GM18499 (cell line): ENCODE measurements around the gene KRT39.

Source experiments
- ATAC-seq: cut with Tn5 transposase; IDR thresholded peaks from one replicate; pipeline ENCODE4 v1.9.1; 2021; ENCODE audit warnings: moderate number of reproducible peaks; ENCODE audit not compliant: insufficient read depth, unreplicated experiment

KRT39 gene

DNA sequence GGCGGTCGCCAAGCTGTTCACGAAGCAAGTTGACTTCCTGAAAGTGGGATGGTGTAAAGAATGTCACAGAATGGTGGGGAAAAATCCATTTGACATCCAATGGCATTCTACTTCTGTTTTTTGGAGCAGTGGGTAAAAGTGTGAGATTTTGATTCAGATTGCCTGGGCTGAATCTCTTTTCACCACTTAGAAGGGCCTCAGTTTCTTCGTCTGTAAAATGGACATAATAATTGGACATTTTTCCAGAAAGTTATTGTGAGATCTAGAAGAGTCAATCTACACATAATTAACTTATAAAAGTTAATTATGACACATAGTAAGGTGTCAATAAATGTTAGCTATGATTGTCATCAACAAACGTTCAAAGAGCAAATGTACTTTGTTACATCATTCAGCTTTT, 14.4 kb upstream of the KRT39 start:
- no peak for ATAC-seq

DNA sequence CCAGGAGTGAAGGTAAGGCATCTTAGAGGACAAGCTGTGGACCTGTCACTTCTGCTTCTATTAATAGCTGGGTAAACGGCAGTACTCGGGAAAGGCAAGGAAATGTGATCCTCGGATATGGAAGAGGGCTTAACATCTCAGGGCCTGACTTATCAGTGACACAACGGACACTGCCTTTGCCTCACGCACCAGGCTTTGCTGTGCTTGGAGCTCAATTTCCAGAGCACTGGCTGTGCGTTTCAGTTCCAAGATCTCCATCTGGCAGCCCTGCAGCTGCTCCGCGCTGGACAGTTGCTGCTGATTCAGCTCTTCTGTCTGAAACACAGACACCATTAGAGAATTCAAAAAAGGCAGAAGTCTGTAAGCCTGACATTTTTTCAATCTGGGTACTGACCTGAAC, 13.8 kb upstream of the KRT39 start:
- no peak for ATAC-seq

DNA sequence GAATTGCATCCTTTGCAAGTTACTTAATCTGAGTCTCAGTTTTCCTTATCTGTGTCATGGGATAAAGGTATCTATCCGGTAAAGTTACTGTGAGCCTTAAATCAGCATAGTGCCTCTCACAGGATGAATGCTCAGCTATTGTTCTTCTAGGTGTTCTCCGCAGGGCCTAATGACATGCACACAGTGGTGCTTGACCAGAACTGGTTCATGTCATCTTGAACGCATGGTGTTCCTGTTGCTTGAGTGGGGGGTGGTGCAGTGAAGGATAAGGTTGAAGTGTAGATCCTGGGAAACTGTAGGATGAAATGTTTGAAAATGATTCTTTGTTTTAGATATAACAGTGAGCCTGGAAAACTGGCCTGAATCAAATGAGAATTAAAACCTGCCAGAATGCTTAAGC, 13.4 kb upstream of the KRT39 start:
- no peak for ATAC-seq

DNA sequence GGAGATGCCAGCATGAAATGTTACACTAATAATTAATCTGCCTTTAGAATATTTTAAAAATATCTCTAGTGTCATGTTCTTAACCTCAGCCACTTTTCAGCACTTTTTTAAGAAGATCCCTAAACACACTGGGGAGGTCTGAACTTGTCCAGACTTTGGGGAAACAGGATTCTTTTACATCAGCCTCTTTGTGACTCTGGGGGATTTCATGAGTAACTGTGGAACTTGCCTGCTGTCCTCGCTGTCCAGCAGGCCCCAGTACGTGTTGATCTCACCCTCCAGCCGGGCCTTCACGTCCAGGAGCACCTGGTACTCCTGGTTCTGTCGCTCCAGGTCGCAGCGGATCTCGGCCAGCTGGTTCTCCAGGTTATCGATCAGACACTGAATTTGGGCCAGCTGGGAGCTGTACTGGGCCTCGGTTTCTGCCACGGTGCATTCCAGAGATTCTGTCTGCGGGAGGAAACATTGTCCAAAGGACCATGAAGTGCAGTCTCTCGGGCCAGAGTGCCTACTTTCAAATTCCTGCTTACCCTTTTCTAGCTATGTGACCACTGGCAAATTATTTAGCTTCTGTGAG, 11.9 kb upstream of the KRT39 start:
- ATAC-seq: no peak

DNA sequence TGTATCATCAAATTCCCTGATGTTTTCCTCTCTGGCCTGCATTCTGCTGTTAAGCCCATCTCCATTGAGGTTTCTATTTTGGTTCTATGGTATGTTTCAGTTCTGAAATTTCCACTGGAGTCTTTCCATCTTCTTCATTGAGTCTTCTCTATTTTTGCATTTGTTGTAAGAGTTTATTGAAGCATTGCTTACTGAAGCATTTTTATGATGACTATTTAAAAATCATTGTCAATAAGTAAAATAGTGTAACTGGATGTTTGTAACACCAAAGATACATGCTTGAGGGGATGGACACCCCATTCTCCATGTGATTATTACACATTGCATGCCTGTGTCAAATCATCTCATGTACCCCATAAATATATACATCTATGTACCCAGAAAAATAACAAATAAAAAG, 8.8 kb upstream of the KRT39 start:
- ATAC-seq: no peak

DNA sequence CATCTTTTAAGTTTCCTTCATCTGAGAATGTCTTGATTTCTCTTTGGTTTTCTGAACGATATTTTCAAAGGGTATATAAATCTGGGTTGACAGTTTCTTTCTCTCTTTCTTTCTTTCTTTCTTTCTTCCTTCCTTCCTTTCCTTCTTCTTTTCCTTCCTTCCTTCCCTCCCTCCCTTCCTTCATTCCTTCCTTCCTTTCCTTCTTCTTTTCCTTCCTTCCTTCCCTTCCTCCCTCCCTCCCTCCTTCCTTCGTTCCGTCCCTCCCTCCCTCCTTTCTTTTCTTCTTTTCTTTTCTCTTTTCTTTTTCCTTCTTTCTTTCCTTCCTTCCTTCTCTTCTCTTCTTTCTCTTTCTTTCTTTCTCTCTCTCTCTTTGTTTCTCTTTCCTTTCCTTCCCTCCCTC, 7.6 kb upstream of the KRT39 start:
- no peak for ATAC-seq

DNA sequence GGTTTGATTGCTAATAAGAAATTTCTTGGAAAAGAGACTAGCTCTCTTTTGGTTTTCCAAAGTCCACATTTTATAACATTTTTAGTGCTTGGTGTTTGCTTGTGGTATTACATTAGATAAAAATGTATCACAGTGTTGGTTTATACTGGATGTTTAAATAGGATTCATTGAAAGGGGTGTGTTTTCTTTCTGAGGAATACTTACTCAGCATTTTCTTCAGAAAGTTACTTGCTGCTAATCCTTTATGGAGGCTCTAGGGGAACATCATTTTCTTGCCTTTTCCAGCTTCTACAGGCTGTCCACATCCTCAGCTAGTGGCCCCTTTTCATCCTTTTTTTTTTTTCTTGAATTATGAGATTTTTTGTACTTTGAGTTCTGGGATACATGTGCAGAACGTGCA, 834 bp upstream of the KRT39 start:
- no peak for ATAC-seq

DNA sequence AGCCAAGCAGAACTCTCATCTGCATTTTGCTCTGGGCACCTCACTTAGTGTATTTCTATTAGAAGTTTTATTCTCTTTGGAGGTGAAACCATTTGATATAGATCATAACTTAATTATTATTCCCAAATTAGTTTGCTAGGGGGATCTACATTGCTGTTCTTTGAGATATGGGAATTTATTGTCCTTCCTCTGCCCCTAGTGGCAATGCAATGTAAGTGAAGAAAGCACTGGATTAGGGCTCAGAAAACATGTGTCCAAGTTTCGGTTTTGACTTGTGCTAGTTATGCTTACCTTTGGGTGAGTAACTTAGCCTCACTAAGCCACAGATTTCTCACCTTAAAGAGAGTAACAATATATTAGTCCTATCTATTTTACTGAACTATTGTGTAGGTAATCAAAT, 2.9 kb downstream of the KRT39 start:
- no peak for ATAC-seq

DNA sequence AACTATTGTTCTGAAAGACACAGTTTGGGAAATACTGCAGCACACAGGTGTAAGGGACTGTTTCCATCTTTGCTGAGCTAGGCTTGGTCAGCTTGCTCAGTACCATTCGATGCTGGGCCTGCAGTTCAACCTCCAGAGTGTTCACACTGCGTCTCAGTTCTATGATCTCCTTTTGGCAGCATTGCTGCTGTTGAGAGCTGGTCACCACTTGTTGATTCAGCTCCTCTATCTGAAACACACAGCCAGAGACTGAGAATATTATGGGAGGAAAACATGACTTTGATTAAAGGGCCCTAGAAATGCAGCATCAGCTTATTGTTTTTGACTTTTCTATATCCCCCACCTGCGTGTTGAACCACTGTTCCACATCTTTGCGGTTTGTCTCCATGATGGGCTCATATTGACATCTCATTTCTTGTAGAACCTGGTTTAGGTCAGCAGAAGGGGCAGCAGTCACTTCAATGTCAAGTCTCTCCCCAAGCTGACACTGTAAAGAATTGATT, 4.6 kb downstream of the KRT39 start:
- ATAC-seq: no peak

DNA sequence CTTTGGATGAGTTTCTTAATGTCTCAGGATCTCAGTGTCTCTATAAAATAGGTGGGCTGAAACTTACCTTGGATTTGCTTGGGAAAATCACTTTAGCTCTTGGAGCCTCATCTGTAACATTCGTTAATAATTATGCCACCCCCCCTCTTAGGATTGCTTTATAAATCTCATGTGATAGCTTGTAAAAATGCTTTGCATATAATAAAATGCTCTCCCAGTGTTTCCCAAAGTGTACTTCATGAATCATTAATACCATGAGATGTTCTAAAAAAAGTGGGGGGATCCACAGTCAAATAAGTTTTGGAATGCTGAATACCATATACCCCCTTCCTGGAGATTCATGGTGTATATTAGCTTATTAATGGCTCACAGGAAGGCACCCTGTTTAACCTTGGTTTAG, 5.2 kb downstream of the KRT39 start:
- ATAC-seq: no peak

DNA sequence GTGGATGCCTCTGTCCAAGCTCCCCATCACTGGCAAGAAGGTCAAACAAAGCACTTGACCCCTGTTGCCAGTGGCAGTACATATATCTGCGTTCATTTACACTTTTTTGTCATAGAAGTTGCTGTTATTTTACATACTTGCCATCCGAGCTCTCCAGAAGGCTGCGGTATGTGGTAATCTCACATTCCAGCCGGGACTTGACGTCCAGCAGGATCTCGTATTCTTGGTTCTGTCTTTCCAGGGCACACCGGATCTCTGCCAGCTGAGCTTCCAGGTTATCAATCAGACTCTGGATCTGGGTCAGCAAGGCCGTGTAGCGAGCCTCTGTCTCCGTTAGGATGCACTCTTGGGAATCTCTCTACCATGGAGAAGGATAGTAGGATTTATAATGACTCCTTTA, 6.6 kb downstream of the KRT39 start:
- no peak for ATAC-seq

DNA sequence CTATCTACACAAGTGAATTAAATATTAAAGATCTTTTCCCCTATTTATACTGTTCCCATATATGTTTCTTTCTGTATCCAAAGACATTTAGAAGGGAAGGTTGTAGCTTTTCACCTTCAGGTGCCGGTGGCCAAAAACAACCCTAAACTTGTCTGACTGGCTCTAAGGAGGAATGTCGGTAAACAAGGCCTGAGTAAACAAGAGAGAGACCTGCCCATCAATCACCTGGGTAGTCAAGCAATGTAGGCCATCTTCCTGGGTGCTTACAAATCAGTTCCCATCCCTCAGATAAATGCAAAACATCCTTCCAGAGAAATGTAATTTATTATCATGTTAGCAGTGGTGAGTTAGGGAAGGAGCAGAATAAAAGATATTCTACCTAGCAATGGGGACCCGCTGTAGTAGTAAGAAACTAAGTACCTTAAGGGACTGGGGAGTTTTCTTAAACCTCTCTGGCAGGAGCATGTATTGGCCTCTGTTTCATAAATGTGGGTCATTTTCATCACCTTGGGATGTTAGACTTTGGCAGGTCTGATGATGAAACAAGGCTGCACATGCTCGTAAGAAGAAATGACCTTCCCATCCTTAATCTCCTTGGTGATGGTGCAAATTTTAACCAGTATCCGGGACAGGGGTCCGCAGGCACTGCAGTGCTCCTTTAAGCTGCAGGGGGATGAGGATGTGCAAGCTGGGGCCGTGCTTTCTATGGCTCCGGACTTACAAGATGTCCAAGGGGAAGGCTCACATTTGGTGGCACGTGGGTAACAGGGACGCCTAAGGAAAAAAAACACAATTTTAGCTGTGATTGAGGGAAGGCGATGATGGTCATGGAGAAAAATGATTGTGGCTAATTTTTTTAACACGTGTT, 8.4 kb downstream of the KRT39 start:
- ATAC-seq: no peak

DNA sequence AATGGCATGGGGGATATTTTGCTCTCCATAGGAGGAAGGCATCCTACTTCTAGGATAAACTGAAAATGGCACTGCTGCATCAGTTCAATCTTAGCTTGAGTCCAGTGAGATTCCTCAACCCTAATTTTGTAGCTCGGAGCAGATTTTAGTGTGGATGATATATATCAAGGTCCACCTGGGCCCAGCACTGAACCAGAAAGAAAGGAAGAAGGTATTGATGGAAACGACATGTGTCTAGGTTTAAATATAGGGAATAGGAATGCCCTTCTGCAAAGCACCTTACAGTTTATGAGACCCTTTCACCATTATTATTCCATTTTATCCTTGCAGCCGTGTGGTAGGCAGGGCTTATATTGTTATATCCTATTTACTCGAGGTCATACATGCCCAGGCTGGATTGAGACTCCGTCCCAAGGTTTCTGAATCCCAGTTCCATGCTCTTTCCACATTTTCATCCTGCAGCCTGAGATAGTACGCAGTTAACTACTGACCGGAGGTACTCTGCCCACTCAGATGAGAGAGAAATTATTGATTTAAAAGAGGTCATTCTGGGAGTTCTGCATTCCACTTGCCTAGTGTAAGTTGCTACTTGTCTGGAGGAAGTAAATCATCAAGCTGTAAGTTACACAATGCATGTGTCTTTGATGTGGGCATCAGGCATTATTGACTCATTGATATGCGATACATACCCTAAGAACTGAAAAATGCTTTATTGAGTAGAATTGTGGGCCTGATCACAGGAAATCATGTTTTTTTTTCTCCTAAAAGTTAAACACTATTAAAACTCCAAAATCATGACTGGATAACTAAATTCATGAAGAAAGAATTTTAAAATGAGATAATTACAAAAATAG, 10.1 kb downstream of the KRT39 start:
- no peak for ATAC-seq

DNA sequence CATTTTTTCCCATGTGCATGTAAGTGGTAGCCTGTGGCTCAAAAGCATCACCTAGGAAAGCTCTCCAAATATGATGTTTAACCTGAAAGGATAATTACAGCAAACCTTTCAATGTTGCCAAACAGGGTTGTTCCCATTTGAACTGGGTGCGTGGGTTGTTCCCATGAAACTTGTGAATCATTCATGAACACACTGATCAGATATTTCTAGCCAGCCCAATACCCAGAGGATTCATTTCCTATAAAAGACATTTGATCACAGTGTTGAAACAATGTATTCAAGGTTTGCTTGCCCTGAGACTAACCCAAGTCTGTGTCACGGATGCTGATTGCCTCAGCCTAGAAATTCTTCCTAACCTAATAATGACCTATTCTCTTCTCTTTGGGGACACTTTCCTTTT, 12.9 kb downstream of the KRT39 start:
- ATAC-seq: no peak

DNA sequence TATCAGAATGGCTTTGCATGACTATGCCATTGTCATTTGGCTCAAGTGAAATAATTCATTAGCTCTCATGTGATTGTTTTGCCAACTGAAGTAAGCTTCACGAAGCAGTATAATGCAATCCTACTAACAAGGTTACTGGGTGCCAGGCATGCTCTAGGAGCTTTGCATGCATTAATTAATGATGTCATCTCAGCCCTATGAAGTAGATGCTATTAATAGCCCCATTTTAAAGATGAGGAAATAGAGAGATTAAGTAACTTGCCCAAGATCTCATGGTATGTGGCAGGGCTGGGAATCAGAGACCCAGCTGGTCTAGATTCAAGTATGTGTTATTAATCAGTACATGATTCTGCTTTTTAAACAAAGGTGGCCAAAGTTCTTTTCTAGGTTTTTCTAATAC, 14.1 kb downstream of the KRT39 start:
- ATAC-seq: no peak

DNA sequence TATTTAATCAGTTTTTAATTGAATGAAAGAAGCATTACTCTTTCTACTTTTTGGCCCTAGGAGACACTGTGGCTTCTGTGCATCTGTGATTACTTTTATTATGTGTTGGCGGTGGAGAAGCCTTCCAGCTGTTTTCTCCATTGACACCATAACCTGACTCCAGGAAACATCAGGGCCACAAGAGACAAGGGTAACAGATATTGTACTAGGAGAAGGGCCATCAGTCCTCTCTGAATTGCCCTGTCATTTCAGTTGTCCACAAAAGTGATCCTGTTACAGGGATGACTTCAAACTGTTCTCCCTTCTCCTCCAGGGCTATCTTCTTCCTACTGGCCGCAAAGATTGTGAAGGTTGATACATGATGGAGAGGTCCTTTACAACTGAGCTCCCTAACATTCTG, 14.6 kb downstream of the KRT39 start:
- no peak for ATAC-seq

DNA sequence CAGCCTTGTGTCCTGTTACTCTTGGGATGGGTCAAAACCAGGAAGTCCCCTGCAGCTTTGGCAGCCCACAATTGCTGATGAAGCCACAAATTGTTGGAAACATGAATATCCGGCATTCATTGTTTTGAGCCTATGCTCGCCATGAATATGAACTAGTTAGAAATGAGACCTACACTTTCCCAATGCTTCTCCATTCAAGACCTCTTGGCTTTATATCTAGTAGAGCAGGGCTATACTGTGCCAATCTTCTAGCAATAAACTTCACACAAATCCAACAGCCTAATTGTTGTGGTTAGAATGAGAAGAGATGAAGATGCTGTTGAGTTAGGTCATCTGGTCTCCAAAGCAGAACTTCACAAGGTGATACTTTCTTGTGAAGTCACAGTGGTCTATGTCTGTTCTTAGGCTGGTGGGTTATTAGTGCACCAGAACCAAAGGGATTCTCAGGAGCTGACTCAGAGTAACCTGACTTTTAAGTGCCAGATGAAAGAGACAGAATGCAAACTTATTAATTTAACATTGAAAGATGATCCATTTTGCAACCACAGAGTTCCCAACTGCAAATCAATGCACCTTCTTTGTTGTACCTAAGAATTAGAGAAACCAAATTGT, 15.6 kb downstream of the KRT39 start:
- ATAC-seq: no peak

DNA sequence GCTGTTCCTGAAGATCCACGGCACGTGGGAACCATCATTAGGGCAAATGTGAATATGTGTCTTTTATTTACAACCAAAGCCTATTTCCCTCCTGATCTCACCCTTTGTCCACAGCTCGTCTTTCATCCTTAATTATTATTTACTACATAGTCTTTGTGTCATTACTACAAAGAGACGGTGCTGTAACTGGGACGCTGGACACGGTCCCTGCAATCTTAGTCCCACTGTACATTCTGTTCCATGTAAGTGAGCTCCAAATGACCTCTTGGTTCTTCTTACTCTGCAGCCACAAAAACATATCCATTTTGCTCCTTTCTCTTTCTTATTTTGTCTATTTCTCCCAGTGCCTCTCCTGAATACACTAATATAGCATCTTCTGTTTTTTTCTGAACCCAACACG, 16.6 kb downstream of the KRT39 start:
- no peak for ATAC-seq

DNA sequence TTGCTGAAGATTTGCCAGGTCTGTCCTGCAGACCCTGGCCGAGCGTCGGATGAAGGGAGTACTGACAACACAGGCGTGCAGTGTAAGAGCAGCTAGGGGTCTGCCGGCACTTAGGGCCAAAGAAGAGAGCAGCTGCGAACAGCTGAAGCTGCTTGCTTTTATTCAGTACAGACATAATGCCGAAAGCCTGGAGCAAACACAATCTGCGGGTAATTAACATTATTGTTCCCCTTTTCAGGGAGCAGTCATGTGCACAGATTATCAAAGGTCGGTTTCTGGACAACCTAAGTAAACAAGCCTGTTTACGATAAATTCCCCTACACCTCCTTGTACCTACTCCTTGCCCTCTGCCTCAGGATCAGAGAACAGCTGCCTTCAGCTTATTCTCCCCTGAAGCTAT, 17.3 kb downstream of the KRT39 start:
- no peak for ATAC-seq

DNA sequence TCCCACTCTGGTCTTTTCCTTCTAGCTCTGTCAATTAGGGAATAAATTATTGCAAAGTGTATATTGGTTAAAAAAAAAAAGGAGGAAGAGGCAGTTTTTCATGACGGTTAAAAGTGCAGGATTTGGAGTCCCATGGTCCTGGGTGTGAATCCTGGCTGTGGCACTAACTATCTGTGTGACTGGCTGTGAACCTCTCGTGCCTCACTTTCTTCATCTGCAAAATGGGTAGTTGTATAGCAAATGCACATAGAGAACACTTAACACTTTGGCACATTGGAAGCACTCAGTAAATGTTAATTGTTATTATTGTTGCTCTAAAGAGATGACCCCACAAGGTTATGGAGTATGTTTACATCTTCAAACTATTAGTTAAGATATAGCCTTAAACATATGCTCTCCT, 18.8 kb downstream of the KRT39 start:
- no peak for ATAC-seq

DNA sequence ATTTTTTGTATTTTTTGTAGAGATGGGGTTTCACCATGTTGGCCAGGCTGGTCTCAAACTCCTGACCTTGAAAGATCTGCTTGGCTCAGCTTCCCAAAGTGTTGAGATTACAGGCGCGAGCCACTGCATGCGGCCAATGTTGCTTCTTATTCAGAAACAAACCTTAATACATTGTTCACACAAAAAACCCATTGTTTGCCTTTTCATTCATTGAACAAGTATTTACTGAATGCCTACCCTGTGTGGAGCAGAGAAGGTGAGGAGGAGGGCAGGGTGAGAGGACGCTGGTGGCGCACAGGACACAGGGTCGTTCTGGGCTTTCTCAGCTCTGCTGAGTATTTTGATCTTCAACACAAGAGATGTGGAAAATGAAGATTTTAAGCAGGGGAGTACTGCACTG, 21.3 kb downstream of the KRT39 start:
- no peak for ATAC-seq
